Stimulated activated CD4-positive, alpha-beta T cell treated with anti-CD3 and anti-CD28 coated beads, Interleukin-1b, Interleukin-23, amount 100 ng/mL, for 1 hour (primary cell): ENCODE measurements around the gene RELL2.

ENCODE experiments used
- DNase-seq, 2 donors: peaks; one replicate each; pipeline ENCODE4 v3.0.0-alpha.2; 2020; ENCODE audit warnings: low read depth in 2 of 2

Gene RELL2

DNA sequence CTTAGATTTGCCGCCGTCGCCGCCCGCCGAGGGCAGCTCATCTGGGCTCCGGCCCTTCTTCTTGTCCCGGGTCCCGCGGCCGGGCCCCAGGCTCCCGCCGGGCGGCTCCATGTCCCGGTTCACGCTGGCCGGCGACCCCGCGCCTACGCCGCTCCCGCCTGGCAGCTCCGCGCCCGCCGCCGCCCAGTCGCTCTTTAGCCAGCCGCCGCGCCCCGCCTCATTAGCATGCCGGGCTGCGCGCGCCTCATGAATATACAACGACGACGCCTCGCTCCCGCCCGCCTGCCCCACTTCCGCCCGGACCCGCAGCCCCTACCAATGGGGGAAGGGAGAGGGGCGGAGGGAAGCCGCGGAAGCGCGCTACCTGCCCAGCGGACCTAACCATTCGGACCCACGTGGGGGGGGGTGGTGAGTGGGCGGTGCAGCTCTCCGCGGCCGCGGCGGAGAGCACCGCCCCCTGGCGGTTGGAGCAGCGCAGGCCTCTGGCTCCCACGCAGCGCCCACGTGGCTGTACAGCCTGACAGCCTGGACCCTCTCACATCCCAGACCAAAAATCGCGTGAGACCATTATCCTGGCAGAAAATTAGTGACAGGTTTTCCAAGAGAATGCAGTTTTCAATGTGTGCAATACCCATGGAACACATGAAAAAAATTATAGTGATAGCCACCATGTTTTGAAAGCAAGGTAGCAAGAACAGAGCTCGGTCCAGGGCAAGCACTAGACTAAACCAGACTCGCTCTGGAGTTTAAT lies 17.8 kb upstream of the RELL2 start, which contains the start of gene DIAPH1:
TSS of gene DIAPH1 (minus strand) at position 197 of the 751 bp plus-strand sequence. CDS start at position 111, 86 bp downstream.
- DNase-seq: peak; percentile 98 to 99

DNA sequence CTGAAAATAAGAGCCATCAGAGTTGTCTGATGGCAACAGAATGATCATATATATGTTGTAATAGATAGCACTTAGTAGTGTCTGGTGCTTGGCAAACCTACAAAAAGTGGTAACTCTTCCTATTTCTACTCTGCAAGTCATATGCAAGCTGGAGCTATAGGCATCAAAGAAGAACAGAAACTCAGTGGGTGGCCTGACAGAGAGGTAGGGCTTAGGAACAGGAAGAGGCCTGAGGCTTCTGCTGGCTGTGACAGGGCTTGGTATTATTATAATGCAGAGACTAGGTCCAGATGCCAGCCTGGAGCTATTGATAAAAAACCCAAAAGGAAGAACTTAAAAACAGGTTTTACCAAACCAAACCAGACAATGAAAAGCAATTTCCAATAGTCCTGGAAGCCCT lies 13.6 kb upstream of the RELL2 start:
- no peak for DNase-seq

DNA sequence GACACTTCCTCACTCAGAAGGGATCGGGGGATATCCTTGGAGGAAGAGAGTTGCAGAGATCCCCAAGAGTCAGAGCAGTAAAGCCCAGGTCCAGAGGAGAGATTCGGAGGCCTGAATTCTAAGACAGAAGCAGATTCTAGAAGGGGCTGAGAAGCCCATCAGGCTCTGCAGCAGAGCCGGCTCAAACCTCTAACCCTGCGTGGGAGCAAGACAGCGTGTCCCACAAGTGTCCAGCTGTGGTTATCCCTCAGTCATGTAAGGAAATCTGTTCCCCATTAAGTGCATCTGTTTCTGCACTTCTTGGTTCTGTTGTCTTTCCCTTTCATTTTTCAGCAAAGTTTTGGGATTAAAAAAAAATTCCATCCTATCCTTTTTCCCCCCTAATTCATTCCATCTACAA lies 13.2 kb upstream of the RELL2 start:
- DNase-seq: no peak

DNA sequence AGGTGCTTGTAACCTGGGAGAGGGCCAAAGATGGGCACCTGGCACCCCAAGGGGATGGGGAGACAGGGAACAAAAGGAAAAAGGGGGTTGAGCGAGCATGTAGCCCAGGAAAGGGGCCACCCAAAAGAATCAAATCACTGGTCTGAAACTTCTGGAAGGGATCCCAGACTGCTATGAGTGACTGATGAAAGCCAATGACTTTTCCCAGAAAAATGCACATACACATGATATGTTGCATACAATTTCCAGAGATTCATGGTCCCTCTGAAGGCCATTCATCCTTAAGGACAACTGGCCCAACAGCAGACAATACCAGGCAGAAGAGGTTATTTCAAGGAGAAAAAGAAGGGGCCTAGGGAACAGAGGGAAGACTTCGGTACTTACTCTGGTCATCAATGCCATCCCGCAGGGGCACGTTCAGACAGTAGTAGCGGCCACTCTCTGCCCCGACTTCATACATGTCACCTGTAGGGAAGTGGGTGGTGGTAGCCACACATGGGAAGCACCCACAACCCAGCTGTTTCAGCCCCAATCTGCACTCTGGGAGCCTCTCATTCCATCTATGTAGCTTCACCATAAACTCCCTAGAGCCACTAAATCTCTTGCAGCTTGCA lies 8.5 kb upstream of the RELL2 start:
- no peak for DNase-seq

DNA sequence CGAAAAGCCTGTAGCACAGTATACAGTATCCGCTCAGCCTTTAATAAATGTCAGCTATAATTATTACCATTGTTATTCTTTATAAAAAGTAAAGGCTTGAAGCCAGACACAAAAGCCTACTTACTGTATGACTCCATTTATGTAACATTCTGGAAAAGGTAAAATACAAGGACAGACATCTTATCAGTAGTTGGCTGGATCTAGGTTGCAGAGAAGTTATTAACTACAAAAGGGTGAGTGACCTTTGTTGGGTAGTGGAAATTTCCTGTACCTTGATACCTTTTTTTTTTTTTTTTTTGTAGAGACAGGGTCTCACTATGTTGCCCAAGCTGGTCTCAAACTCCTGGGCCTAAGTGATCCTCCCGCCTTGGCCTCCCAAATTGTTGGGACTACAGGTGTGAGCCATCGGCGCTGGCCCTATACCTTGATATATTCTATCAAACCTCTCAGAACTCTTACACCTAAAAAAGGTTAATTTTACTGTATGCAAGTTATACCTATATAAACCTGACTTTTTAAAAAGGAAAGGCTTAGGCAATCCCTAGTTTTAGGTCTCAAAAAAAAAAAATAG lies 6.1 kb upstream of the RELL2 start:
- no peak for DNase-seq

DNA sequence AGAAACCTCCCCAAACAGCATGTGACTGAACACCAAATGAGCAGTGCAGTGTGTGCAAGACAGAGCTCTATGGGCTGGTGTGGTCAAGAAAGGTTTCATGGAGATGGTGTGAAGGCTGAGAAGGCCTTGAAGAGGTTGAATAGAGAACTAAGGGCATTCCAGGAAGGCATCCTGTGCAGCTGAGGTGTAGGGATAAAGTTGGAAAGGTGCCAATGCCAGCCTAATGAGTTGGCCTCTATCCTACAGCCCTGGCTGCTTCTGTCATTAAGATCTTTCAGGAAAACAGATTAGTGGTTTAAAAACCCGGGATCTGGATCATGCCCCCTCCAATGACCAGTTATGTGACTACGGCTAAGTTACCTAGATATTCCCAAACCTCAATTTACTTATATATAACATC lies 4.1 kb upstream of the RELL2 start:
- no peak for DNase-seq

DNA sequence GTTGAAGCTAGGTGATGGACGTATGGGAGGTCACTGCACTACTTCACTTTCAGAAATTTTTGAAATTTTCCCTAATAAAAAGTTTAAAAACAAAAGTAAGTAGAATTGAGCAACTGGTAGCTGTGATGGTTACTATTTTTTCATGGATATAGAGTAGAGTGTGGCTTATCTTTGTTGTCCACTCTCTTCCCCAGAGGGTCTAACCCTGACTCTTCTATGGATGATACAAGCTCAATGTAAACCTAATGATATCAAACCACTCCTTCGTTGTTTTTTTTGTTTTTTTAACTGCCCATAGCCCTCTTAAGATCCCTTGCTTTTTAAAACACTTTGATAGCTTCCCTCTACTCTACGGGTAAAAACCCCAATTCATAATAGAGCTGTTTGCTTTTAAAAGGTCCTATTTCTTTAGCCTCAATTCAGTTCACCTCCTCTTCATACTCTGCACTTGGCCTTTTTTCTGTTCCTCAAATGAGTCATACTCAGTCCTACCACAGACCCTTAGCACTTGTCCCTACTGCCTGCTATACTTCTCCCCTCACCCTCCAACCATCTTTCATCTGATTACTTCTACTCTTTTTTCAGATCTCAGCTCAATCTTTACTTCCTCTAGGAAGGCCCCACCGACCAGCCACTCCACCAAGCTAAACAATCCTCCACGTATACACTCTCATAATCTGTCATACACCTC lies 2.8 kb upstream of the RELL2 start:
- no peak for DNase-seq

DNA sequence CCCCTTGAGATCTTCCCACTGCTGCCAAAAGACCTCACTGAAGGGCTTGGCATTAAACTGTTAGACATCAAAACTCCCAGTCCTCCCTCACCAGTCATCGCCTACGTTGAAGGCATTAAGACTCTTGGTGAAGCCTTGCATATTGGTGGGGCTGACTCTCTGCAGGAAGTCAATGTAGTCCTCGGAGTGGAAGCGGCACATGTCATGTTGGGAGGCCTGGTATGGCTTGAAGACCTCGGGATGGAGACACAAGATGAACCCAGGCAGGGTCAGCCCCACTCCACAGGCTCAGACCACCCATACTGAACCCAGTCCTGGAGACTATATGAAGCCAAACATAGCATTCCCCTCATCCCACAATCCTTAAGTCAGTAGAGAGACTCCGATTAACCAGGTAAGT lies 2.1 kb upstream of the RELL2 start:
- no peak for DNase-seq

DNA sequence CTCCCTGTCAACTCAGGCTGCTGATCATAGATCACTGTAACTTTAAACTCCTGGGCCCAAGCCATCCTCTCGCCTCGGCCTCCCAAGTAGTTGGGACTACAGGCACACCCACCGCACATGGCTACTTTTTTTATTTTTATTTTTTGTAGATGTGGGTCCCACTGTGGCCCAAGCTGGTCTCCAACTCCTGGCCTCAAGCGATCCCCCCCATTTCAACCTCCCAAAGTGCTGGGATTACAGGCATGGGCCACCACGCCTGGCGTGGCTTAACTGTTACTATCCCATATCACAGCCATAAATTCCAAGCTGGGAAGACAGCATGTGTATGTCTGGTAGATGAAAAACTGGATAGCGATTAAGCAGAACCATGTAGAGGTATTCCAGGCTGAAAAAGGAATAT lies 1.2 kb upstream of the RELL2 start:
- DNase-seq: no peak

DNA sequence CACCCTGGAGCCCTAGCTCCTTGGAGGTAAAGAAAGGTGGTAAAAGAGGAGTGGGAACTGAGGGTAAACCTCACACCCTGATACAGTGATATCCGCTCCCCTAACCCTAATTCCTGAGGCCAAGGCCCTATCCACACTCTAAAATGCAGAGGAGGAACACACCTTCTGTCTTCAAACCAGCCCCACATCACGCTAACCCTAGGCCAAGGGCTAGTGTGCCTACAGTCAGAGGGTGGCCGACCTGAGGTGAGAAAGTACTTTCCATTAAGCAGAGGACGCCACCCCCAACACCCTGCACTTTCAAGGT lies 738 bp upstream of the RELL2 start:
- DNase-seq: no peak

DNA sequence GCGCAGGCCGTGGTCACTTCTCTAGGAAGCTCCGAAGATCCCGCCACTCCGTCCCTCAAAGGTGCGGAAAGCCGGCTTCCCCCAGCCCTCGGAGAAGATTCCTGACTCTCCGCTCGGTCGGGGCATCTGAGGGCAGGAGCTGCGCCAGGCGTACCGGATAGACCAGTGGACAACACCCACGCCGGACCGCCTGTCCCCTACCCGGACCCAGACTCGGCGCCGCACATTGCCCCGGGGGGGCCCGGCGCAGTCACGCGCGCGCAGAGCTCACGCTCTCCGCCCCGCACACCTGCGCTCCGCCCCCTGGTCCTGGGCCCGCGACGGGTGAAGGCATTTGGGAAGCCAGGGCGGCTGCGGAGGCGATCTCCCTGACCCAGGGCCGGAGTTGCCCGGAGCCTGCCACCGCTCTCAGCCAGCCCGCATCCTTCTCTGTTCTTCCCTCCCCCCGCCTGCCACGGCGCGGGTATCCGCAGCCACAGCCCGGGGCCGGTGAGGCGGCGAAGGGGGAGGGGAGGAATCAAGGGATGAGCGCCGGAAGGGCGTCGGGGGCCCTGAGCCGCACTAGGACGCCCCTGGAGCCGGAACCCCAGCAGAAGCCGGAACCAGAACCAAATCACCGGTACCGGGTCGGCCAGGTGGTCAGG lies 448 bp downstream of the RELL2 start:
- DNase-seq: no peak

DNA sequence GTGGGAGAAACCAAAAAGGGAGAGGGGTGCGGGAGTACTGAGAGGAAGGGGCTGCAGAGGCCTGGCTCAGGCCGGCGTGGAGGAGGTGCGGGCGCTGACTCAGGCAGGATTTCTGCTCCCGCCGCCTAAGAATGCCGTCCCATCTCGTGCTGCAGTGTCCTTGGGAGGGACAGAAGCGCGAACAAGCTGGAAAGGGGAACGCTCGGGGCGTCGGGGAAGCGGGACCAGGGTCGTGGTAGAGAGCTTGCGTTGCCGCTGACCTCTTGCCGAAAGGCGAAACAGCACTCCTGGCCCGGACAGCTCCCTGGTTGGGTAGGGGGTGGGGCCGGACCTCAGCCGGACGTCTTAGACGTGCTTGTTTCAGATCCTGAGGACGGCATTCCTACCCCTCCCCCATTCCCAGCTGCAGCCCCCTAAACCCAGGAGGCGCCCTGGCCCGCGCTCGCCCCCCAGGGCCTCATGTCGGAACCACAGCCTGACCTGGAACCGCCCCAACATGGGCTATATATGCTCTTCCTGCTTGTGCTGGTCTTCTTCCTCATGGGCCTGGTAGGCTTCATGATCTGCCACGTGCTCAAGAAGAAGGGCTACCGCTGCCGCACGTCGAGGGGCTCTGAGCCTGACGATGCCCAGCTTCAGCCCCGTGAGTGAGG lies 1.1 kb downstream of the RELL2 start:
- DNase-seq: no peak

DNA sequence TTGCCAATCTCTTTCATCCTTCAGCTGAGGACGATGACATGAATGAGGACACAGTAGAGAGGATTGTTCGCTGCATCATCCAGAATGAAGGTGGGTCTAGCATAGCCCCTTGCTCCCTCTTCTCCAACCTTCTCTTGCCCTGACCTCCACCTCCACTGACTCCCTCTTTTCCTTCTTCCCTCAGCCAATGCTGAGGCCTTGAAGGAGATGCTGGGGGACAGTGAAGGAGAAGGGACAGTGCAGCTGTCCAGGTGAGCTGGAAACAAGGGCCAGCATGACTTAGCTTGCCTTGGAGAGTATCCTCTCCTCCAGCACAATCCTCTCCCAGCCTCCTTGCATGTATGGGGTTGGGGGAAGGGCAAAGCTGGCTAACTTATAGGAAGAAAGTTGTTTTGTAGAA lies 2.0 kb downstream of the RELL2 start:
- no peak for DNase-seq

DNA sequence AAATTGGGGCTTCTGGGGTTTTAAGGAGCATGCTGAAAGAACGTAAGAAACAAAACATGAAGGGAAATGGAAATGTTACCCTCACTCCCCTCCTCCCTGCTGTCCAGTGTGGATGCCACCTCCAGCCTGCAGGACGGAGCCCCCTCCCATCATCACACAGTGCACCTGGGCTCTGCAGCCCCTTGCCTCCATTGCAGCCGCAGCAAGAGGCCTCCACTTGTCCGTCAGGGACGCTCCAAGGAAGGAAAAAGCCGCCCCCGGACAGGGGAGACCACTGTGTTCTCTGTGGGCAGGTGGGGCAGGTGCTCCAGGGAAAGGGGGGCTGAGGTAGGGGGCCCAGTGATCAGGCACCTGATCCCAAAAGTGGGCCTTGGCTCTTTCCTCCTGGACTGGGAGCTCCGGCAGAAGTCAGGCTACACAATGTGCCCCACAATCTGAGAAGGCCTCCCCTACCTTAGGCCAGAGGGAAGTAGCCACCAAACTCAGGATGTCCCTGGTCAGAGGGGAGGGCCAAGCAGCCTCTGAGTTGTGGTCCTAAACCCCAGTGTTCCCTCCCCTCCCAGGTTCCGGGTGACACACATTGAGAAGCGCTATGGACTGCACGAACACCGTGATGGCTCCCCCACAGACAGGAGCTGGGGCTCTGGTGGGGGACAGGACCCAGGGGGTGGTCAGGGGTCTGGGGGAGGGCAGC lies 2.7 kb downstream of the RELL2 start:
- DNase-seq: no peak

DNA sequence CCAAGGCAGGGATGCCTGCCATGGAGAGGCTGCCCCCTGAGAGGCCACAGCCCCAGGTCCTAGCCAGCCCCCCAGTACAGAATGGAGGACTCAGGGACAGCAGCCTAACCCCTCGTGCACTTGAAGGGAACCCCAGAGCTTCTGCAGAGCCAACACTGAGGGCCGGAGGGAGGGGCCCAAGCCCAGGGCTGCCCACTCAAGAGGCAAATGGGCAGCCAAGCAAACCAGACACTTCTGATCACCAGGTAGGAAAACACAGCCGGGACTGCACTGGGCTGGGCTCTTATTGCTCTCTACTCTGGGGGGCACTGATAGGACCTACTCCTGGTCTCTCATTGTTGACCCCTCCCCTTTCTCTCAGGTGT lies 3.2 kb downstream of the RELL2 start:
- DNase-seq: no peak

DNA sequence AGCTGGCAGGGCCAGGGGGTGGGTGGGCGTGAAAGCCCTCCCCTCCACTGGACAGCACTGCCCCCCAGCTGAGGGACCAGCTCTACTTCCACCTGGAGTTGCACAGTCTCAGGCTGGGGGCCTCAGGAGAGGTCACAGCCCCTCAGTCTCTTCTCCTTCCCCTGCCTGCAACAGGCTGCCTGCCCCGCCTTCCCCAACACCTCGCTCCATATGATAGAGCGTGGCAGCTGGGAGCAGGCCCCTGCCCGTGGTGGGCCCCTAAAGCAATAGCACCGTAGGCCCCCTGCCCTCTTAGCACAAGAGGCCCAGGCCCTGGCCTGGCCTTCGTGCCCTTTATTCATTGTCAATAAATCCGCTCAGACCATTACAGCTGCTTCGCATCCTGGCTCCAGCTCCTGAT lies 3.9 kb downstream of the RELL2 start:
- no peak for DNase-seq

DNA sequence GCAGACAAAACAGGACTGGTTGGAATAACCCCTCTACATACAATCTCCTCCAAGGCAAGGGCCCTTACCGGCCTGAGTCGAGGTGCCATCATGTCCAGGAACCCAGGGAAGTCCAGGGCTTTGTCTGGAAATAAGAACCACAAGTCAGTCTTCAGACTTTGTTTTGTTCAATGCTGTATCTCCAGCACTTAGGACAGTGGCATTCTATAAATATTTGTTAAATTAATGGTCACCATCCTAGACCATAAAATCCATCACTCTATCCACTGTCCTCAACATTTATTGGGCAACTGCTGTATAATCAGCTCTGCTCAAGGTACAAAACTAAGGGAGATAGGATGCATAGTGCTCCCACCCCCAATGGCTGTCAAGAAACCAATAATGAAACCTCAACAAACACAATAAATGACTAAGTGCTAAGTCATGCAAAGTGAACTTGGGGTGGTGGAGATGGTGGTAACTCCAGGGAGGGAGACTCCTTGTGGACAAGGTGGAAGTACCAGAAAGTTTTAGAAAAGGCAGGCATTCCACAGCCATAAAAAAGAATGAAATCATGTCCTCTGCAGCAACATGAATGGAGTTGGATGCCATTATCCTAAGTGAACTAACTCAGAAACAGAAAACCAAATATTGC lies 5.0 kb downstream of the RELL2 start:
- DNase-seq: no peak

DNA sequence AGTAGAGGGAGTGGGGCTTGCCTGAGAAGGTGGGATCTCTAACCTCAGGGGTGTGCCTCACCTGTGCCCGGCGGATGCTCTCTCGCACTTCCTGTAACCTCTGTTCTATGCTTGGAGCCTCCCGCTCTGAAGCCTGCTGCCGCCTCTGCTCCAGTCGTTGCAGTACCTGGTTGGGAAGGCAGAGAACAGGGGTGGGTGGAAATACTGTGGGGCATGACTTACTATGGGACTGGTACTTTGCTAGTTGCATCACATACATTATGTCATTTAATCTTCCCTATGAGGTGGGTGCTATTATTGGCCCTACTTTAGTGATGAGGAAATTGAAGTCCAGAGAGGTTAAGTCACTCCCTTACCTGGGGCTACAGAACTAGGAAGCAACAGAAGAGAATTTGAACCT lies 9.2 kb downstream of the RELL2 start:
- no peak for DNase-seq

DNA sequence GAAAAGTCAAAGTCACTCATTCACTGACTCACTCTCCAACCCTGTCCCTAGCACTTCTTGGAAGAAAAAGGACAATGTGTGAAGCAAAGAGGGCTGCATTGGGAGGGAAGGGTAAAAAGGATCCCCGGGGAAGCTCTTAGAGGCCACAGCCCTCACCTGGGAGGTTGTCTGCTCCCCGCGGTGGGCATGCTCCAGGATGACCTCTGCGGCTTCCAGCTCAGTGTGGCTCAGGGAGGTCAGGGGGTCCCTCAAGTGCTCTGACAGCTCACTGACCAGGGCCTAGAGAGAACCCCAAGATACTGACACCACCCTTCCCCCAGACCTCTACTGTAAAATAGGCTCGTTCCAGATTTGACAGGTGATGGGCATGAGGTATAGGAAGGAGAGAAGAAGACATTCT lies 10.4 kb downstream of the RELL2 start:
- no peak for DNase-seq

DNA sequence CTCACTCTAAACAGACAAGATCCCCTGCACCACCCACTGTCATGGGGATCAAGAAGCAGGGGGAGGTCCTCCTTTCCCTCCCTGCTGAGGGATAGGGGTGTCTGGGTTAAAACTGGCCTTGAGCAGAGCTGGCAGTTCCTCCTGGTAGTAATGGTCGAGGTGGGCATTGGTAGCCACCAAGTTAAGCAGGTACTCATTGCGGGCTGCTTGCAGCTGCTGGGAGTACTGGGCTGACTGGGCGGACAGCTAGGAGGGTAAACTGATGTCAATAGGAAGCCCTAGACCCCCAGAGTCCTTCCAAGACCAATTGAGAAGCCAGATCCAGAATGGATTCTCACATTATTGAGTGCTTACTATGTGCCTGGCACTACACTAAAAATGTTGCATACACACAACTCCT lies 11.1 kb downstream of the RELL2 start:
- no peak for DNase-seq
